IPS-NIHi11 (cell line): Measurements from ENCODE around the gene PSMB4.
A peak's percentile ranks its signal among the peaks of the same experiment; 100 is the strongest.

ENCODE experiments used
- DNase-seq: peaks from one replicate; pipeline ENCODE4 v3.0.0; 2012; ENCODE audit warnings: mixed read lengths, low spot score

The PSMB4 gene

GRCh38 chr1:151443846-151444782 lies 44.7 kb downstream of the PSMB4 start:
- peak; percentile 85 for DNase-seq

- no peak for DNase-seq
These were observed 45.4 kb downstream of the PSMB4 start for GRCh38 chr1:151444783-151445177.

GRCh38 chr1:151447696-151448095 lies 48.3 kb downstream of the PSMB4 start:
- no peak for DNase-seq
